ENCODE data around the gene P2RY6. TPM values are rescaled to one million over a fixed set of nuclear protein-coding genes. Genes with fewer than 3 reads are reported as not detected.

P2RY6 gene
- total and polyA plus RNA-seq, 10 of the 15 experiments (the other 5 are each of a cell fraction or from before 2014, with no cell fraction given) = 0.05 to 0.90 (median 0.22) TPM; not detected in 4

GRCh38 chr11:73263640-73264039, 8.5 kb upstream of the P2RY6 start:
- SMC1A ChIA-PET (ENCODE audit: uncharacterized antibody, unreplicated experiment) = no interaction called here
- H3K36me3 ChIP-seq (ENCODE audit: control insufficient read depth in 2 of 2, insufficient read depth in 2 of 2, low read length in 1 of 2) = no peaks in the 10 kb centered on the region
- POLR2A ChIA-PET = no interaction called here
- intact Hi-C loops (cut with micrococcal nuclease; ENCODE audit: unreplicated experiment) (no loop called here), in situ Hi-C loops (cut with MboI) (no loop called here)
- no peaks in the 10 kb centered on the region for H3K4me1 ChIP-seq (ENCODE audit: control insufficient read depth, insufficient read depth, low read length)
- no peak overlapping the region for H2AFZ ChIP-seq (ENCODE audit: control insufficient read depth, low read depth, low read length)
- no peak for FAIRE-seq
- TF ChIP-seq HCFC1 (IDR thresholded peaks at IDR 0.05; ENCODE audit: low read length) (no peak), CEBPB (IDR thresholded peaks at IDR 0.05; ENCODE audit: borderline replicate concordance in 1 of 2, low read depth in 2 of 2, low read length in 2 of 2) (no peak), BRCA1 (IDR thresholded peaks at IDR 0.05; ENCODE audit: low read depth, low read length) (no peak), ZNF384 (IDR thresholded peaks at IDR 0.05; ENCODE audit: borderline replicate concordance, low read depth, low read length) (no peak), SREBF2 (IDR thresholded peaks at IDR 0.05; ENCODE audit: low read length) (no peak), CUX1 (IDR thresholded peaks at IDR 0.05; ENCODE audit: insufficient replicate concordance, low read depth, low read length) (no peak), NFIC (IDR thresholded peaks at IDR 0.05; ENCODE audit: low read depth, low read length) (no peak), HDAC6 (IDR thresholded peaks at IDR 0.05; ENCODE audit: unreplicated experiment) (no peak), E2F8 (IDR thresholded peaks at IDR 0.05; ENCODE audit: low read depth, partially characterized antibody) (no peak), MEF2B (IDR thresholded peaks at IDR 0.05; ENCODE audit: partially characterized antibody, poor library complexity, severe bottlenecking) (no peak), YBX1 (IDR thresholded peaks at IDR 0.05) (no peak)
- no peaks in the 10 kb centered on the region for H3K9me3 ChIP-seq (replicated peaks; ENCODE audit: control insufficient read depth, insufficient read depth, low read length)
- H3K4me2 ChIP-seq (ENCODE audit: control insufficient read depth, insufficient read depth) = no peak overlapping the region
- H3K27me3 ChIP-seq (replicated peaks in 1 of 2; ENCODE audit: control insufficient read depth in 2 of 2, insufficient read depth in 2 of 2, low read length in 1 of 2) = peaks cover 0 to 2% of the 10 kb centered on the region in 2 experiments; a peak in 2 of 4 replicates
- H4K20me1 ChIP-seq (ENCODE audit: control insufficient read depth, insufficient read depth) = no peaks in the 10 kb centered on the region
- no peak overlapping the region for H3K27ac ChIP-seq (ENCODE audit: control insufficient read depth, insufficient read depth)
- no peak overlapping the region for H3K4me3 ChIP-seq
- no peak for ATAC-seq
- H3K9ac ChIP-seq (ENCODE audit: control insufficient read depth, insufficient read depth, low read length) = no peak overlapping the region
- H3K79me2 ChIP-seq (ENCODE audit: control insufficient read depth, insufficient read depth, low read length) = no peaks in the 10 kb centered on the region
- 56% methylated on average over 2 of the region's 2 CpGs for WGBS (ENCODE audit: insufficient coverage, insufficient replicate concordance, low lambda C conversion rate, missing lambda C conversion rate)
- no peak for DNase-seq (ENCODE audit: low read depth, low spot score)
- CTCF ChIA-PET = interaction anchor here (0.6 kb wide), 1 partner anchor 25 kb away, joined by 3 read pairs; no protein-coding TSS in a partner anchor
- RAD21 ChIA-PET (ENCODE audit: unreplicated experiment) = no interaction called here
- BruUV-seq (replicated peaks) = no TSS peak
